Lower leg skin (tissue), 4 donors: ENCODE measurements around the gene TMIGD3. TPM values are rescaled to one million over a fixed set of nuclear protein-coding genes. Genes with fewer than 3 reads are reported as not detected.
A peak's percentile ranks its signal among the peaks of the same experiment; 100 is the strongest.

Experiments
- DNase-seq, 2 donors: peaks; one replicate each; pipeline ENCODE4 v3.0.0-alpha.2; 2019; ENCODE audit warnings: low spot score in 2 of 2
- H3K4me3 ChIP-seq: fragments of 200-600 bp; sonication (generic); 2 replicates; pipeline ENCODE4 v1.5.1; 2017; ENCODE audit warnings: mild to moderate bottlenecking, low read depth; ENCODE audit not compliant: poor library complexity, severe bottlenecking
- CTCF ChIP-seq, 3 donors: fragments of 450-650 bp; IDR thresholded peaks; one replicate each; pipeline ENCODE4 v1.5.1; 2016; ENCODE audit warnings: antibody characterized with exemption in 3 of 3, mild to moderate bottlenecking in 3 of 3, moderate library complexity in 2 of 3
- POLR2A ChIP-seq, 2 donors: fragments of 450-650 bp; IDR thresholded peaks; one replicate each; pipeline ENCODE4 v1.6.1; 2016 to 2017; ENCODE audit warnings: antibody characterized with exemption in 2 of 2, mild to moderate bottlenecking in 1 of 2, moderate library complexity in 1 of 2
- WGBS, 2 donors: methylation state at CpG; one replicate each; pipeline ENCODE4 v1.1.5; 2018; 5-methylcytosine and 5-hydroxymethylcytosine counted together
- intact Hi-C: fragments of 100-400 bp; cut with DNase I; formaldehyde crosslinking; loops from one replicate; pipeline ENCODE4 v1.15.0; 2023; ENCODE audit warnings: low total_unique reads
- total RNA-seq, 4 donors: library from RNA; depleted of rRNA; stranded (reverse); fragments of >200 nt; gene quantifications; one replicate each; pipeline ENCODE4 v1.1.0, GENCODE V29; 2016

Gene TMIGD3
- total RNA-seq, 4 donors from 2014 or later = 0.54 to 1.2 (median 0.68) TPM; not detected in 1

- TF ChIP-seq CTCF (IDR thresholded peaks at IDR 0.05) = no peak
- TF ChIP-seq POLR2A (IDR thresholded peaks at IDR 0.05) = no peak
- intact Hi-C loops = no loop called here
Observed at GRCh38 chr1:111454859-111455641, 48.4 kb downstream of the TMIGD3 start.

GRCh38 chr1:111453706-111454105 is 49.7 kb downstream of the TMIGD3 start:
- no peak for DNase-seq
- TF ChIP-seq CTCF (IDR thresholded peaks at IDR 0.05) (no peak), POLR2A (IDR thresholded peaks at IDR 0.05) (no peak)
- H3K4me3 ChIP-seq = no peak overlapping the region
- intact Hi-C loops = no loop called here
- WGBS, 2 donors = 84 to 89% methylated on average over 3 of the region's 3 CpGs

More at GRCh38 chr1:111454859-111455641, 48.4 kb downstream of the TMIGD3 start:
- no peak overlapping the region for H3K4me3 ChIP-seq
- DNase-seq = no peak
- WGBS, 2 donors = 74 to 75% methylated on average over 5 of the region's 5 CpGs

GRCh38 chr1:111452581-111452980 is 50.9 kb downstream of the TMIGD3 start:
- H3K4me3 ChIP-seq = no peak overlapping the region
- TF ChIP-seq CTCF (IDR thresholded peaks at IDR 0.05) (no peak), POLR2A (IDR thresholded peaks at IDR 0.05) (no peak)
- WGBS, 2 donors = 76 to 78% methylated on average over 3 of the region's 3 CpGs
- no peak for DNase-seq
- intact Hi-C loops = no loop called here

- DNase-seq = no peak
- H3K4me3 ChIP-seq = peak overlapping the region; percentile 86
- intact Hi-C loops = no loop called here
- 45 to 51% methylated on average over 3 of the region's 3 CpGs for WGBS, 2 donors
- TF ChIP-seq CTCF (IDR thresholded peaks at IDR 0.05) (no peak), POLR2A (IDR thresholded peaks at IDR 0.05) (no peak)
Observed at GRCh38 chr1:111450185-111450584, 53.2 kb downstream of the TMIGD3 start.

- TF ChIP-seq POLR2A (IDR thresholded peaks at IDR 0.05) (no peak), CTCF (IDR thresholded peaks at IDR 0.05) (no peak)
- intact Hi-C loops = no loop called here
- peak overlapping the region; percentile 86 for H3K4me3 ChIP-seq
Observed at GRCh38 chr1:111449703-111450017, 53.8 kb downstream of the TMIGD3 start.

More at GRCh38 chr1:111449703-111450017, 53.8 kb downstream of the TMIGD3 start:
- 1% methylated on average over 8 of the region's 8 CpGs for WGBS, 2 donors
- no peak for DNase-seq
